SK-N-MC (cell line): ENCODE measurements around the gene YIPF6.

ENCODE experiments used
- DNase-seq: peaks from one replicate; pipeline ENCODE4 v3.0.0-alpha.2; 2011; ENCODE audit warnings: low read depth, low spot score
- H3K27ac ChIP-seq: fragments of 200-600 bp; sonication (generic); 2 replicates; pipeline ENCODE4 v1.5.1; 2016; ENCODE audit warnings: mixed run types
- H3K36me3 ChIP-seq: fragments of 200-600 bp; sonication (generic); 2 replicates; pipeline ENCODE4 v1.6.1; 2017; ENCODE audit warnings: antibody characterized with exemption, low read length, mixed read lengths; ENCODE audit not compliant: insufficient read depth
- H3K4me3 ChIP-seq: fragments of 200-600 bp; sonication (generic); 2 replicates; pipeline ENCODE4 v1.5.1; 2016
- H3K9ac ChIP-seq: fragments of 200-600 bp; sonication (generic); 2 replicates; pipeline ENCODE4 v1.8.0; 2017; ENCODE audit warnings: mixed run types, mixed read lengths; ENCODE audit not compliant: insufficient read length
- H3K9me3 ChIP-seq: fragments of 200-600 bp; sonication (generic); 2 replicates; pipeline ENCODE4 v1.6.1; 2017; ENCODE audit warnings: low read depth, mild to moderate bottlenecking, antibody characterized with exemption, low read length, moderate library complexity, mixed read lengths
- EZH2 ChIP-seq: fragments of 200-600 bp; sonication (generic); IDR thresholded peaks from one replicate; pipeline ENCODE4 v1.6.1; 2017; ENCODE audit warnings: antibody characterized with exemption
- FOXP2 ChIP-seq: optimal IDR thresholded peaks from 2 replicates; pipeline ENCODE3; 2011; ENCODE audit warnings: mild to moderate bottlenecking, moderate library complexity; ENCODE audit not compliant: insufficient read depth; ENCODE audit errors: extremely low read length, control extremely low read depth
- POLR2AphosphoS5 ChIP-seq: IDR thresholded peaks from 2 replicates; pipeline ENCODE4 v1.6.1; 2012; ENCODE audit warnings: mild to moderate bottlenecking, low read depth, low read length, borderline replicate concordance

The YIPF6 gene

GRCh38 chrX:68571292-68571609 is 72.4 kb downstream of the YIPF6 start:
- TF ChIP-seq POLR2AphosphoS5: no peak
- no peak for TF ChIP-seq EZH2
- no peak for TF ChIP-seq FOXP2
- no peaks in the 10 kb centered on the region for H3K36me3 ChIP-seq

GRCh38 chrX:68571610-68572311 is 72.9 kb downstream of the YIPF6 start:
- DNase-seq: no peak

More at GRCh38 chrX:68571292-68571609, 72.4 kb downstream of the YIPF6 start:
- no peak overlapping the region for H3K4me3 ChIP-seq
- no peak overlapping the region for H3K9ac ChIP-seq
- H3K27ac ChIP-seq: no peak overlapping the region
- no peaks in the 10 kb centered on the region for H3K9me3 ChIP-seq
- no peak for DNase-seq

GRCh38 chrX:68574240-68574639 is 75.4 kb downstream of the YIPF6 start:
- Histone ChIP-seq H3K27ac (no peak overlapping the region), H3K4me3 (no peak overlapping the region), H3K9me3 (no peaks in the 10 kb centered on the region), H3K9ac (no peak overlapping the region), H3K36me3 (no peaks in the 10 kb centered on the region)
- TF ChIP-seq EZH2 (no peak), FOXP2 (no peak), POLR2AphosphoS5 (no peak)
- no peak for DNase-seq

More at GRCh38 chrX:68571610-68572311, 72.9 kb downstream of the YIPF6 start:
- H3K9ac ChIP-seq: no peak overlapping the region
- TF ChIP-seq POLR2AphosphoS5 (no peak), EZH2 (no peak), FOXP2 (no peak)
- no peak overlapping the region for H3K4me3 ChIP-seq
- H3K36me3 ChIP-seq: no peaks in the 10 kb centered on the region
- no peaks in the 10 kb centered on the region for H3K9me3 ChIP-seq
- no peak overlapping the region for H3K27ac ChIP-seq

- no peak overlapping the region for H3K27ac ChIP-seq
- no peaks in the 10 kb centered on the region for H3K9me3 ChIP-seq
- TF ChIP-seq FOXP2: no peak
- TF ChIP-seq EZH2: no peak
- no peak for TF ChIP-seq POLR2AphosphoS5
- no peak overlapping the region for H3K4me3 ChIP-seq
- no peak overlapping the region for H3K9ac ChIP-seq
- no peak for DNase-seq
- H3K36me3 ChIP-seq: no peaks in the 10 kb centered on the region
Observed at GRCh38 chrX:68579810-68580209, 81.0 kb downstream of the YIPF6 start.

- H3K9me3 ChIP-seq: no peaks in the 10 kb centered on the region
- no peak overlapping the region for H3K4me3 ChIP-seq
- DNase-seq: no peak
- H3K9ac ChIP-seq: no peak overlapping the region
- no peaks in the 10 kb centered on the region for H3K36me3 ChIP-seq
- no peak for TF ChIP-seq EZH2
- H3K27ac ChIP-seq: no peak overlapping the region
Observed at GRCh38 chrX:68584221-68584620, 85.4 kb downstream of the YIPF6 start.
